ENCODE measurements around the gene SORCS2. TPM values are rescaled to one million over a fixed set of nuclear protein-coding genes. Genes with fewer than 3 reads are reported as not detected.

The SORCS2 gene
- total and polyA plus RNA-seq, 2 of the 13 experiments (the other 11 are each of a cell fraction or from before 2014, with no cell fraction given), result 0.82 to 1.0 TPM

GRCh38 chr4:7415927-7416686 is 223.8 kb downstream of the SORCS2 start:
- BruUV-seq (replicated peaks), result no TSS peak
- 32% methylated on average over 16 of the region's 16 CpGs for WGBS (ENCODE audit: low lambda C conversion rate)

More at GRCh38 chr4:7415927-7416686, 223.8 kb downstream of the SORCS2 start:
- Histone ChIP-seq H3K36me3 (replicated peaks in 1 of 2; ENCODE audit: control insufficient read depth in 1 of 2, insufficient read depth in 2 of 2, low read length in 2 of 2) (no peaks in the 10 kb centered on the region), H3K4me1 (ENCODE audit: insufficient read depth, low read length) (no peaks in the 10 kb centered on the region), H3K9ac (ENCODE audit: insufficient read depth, low read depth, low read length) (no peak overlapping the region), H3K4me2 (ENCODE audit: low read depth, low read length) (no peak overlapping the region), H3K27me3 (ENCODE audit: control insufficient read depth in 1 of 2, insufficient read depth in 2 of 2, low read length in 2 of 2) (no peaks in the 10 kb centered on the region; a peak in 1 of 5 replicates), H2AFZ (ENCODE audit: low read length) (no peak overlapping the region), H3K9me3 (ENCODE audit: low read length) (no peaks in the 10 kb centered on the region), H3K27ac (ENCODE audit: extremely low read length, insufficient read depth, low read length) (no peak overlapping the region), H3K4me3 (replicated peaks in 1 of 3; ENCODE audit: insufficient read depth in 1 of 3, low read depth in 2 of 3, low read length in 3 of 3) (no peak overlapping the region), H3K79me2 (ENCODE audit: insufficient read depth, low read length) (no peaks in the 10 kb centered on the region), H4K20me1 (ENCODE audit: insufficient read depth, low read length) (no peaks in the 10 kb centered on the region)
- POLR2A ChIA-PET, result no interaction called here
- in situ Hi-C loops (cut with HindIII; ENCODE audit: extremely low pct_ligation_motif_present, low pct_unique_long_range_greater_than_20kb), result no loop called here
- ATAC-seq (no peak), DNase-seq (ENCODE audit: low spot score) (no peak), FAIRE-seq (no peak)
- CTCF ChIA-PET (ENCODE audit: low intra/inter-chr PET ratio, low total read pairs), result no interaction called here
- no peak for TF ChIP-seq ZSCAN12 (CRISPR knock-in tag; IDR thresholded peaks at IDR 0.05)
- TF ChIP-seq ZNF235 (CRISPR knock-in tag; IDR thresholded peaks at IDR 0.05; ENCODE audit: borderline replicate concordance), result no peak
- TF ChIP-seq, protein P1, sequence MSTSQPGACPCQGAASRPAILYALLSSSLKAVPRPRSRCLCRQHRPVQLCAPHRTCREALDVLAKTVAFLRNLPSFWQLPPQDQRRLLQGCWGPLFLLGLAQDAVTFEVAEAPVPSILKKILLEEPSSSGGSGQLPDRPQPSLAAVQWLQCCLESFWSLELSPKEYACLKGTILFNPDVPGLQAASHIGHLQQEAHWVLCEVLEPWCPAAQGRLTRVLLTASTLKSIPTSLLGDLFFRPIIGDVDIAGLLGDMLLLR (CRISPR knock-in tag; IDR thresholded peaks at IDR 0.05), result no peak
- TF ChIP-seq MNT (IDR thresholded peaks at IDR 0.05), result peak; percentile 91
- no peak for TF ChIP-seq HHEX (CRISPR knock-in tag; IDR thresholded peaks at IDR 0.05)
- intact Hi-C loops (cut with micrococcal nuclease; ENCODE audit: unreplicated experiment), result no loop called here
